ENCODE results near the gene LRP5. TPM values are rescaled to one million over a fixed set of nuclear protein-coding genes. Genes with fewer than 3 reads are reported as not detected.
A peak's percentile ranks its signal among the peaks of the same experiment; 100 is the strongest.
"Not testable (repeated sequence)": the region's sequence is repeated elsewhere in the genome, so short reads cannot be mapped to it uniquely, and the experiment has no call there.

Gene LRP5
- total RNA-seq, 1 experiment from 2014 or later = 129 TPM

GRCh38 chr11:68282861-68283230 is 29.5 kb upstream of the LRP5 start:
- Histone ChIP-seq H2AFZ (no peak overlapping the region), H3K4me3 (no peak overlapping the region), H3F3A (ENCODE audit: insufficient read depth, low read depth) (no peaks in the 10 kb centered on the region), H3K36me3 (ENCODE audit: low read depth) (no peaks in the 10 kb centered on the region), H4K20me1 (ENCODE audit: insufficient read depth) (no peaks in the 10 kb centered on the region), H3K27me3 (ENCODE audit: insufficient read depth, low read depth) (no peaks in the 10 kb centered on the region; the same call in 1 of the 2 replicates), H3K27ac (no peak overlapping the region), H3K9me2 (ENCODE audit: insufficient read depth) (no peaks in the 10 kb centered on the region), H3K4me1 (replicated peaks; ENCODE audit: insufficient read depth) (no peaks in the 10 kb centered on the region), H3K4me2 (no peak overlapping the region), H3K9me3 (ENCODE audit: insufficient read depth, low read depth) (no peaks in the 10 kb centered on the region), H3K79me2 (ENCODE audit: low read depth) (no peaks in the 10 kb centered on the region)
- TF ChIP-seq CTCF (conservative IDR thresholded peaks at IDR 0.05) = no peak
- TF ChIP-seq EZH2 (IDR thresholded peaks at IDR 0.05; ENCODE audit: low read depth) = no peak
- DNase-seq = no peak
- intact Hi-C loops (cut with micrococcal nuclease; ENCODE audit: unreplicated experiment) = no loop called here
- ChIA-PET POLR2A (ENCODE audit: unreplicated experiment) (no interaction called here), CTCF (no interaction called here)
- BruUV-seq (replicated peaks) = no TSS peak

DNA sequence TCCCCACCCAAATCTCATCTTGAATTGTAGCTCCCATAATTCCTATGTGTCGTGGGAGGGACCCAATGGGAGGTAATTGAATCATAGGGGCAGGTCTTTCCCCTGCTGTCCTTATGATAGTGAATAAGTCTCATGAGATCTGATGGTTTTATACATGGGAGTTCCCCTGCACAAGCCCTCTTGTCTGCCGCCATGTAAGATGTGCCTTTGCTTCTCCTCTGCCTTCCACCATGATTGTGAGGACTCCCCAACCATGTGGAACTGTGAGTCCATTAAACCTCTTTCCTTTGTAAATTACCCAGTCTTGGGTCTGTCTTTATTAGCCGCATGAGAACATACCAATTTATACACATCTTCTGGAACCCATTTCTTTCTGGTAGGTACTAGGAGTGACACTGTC is 27.8 kb upstream of the LRP5 start:
- H3K79me2 ChIP-seq (ENCODE audit: low read depth); H3K4me2 ChIP-seq; H3K36me3 ChIP-seq (ENCODE audit: low read depth); H3K27me3 ChIP-seq (ENCODE audit: insufficient read depth, low read depth); BruUV-seq (replicated peaks); H2AFZ ChIP-seq; H3K4me3 ChIP-seq; intact Hi-C loops (cut with micrococcal nuclease; ENCODE audit: unreplicated experiment); H3K4me1 ChIP-seq (replicated peaks; ENCODE audit: insufficient read depth); H3K27ac ChIP-seq; H4K20me1 ChIP-seq (ENCODE audit: insufficient read depth); DNase-seq; H3K9me2 ChIP-seq (ENCODE audit: insufficient read depth); H3F3A ChIP-seq (ENCODE audit: insufficient read depth, low read depth); H3K9me3 ChIP-seq (ENCODE audit: insufficient read depth, low read depth): not testable (repeated sequence)
- CTCF ChIA-PET = interaction anchor here (0.6 kb wide), 1 partner anchor 64 kb away, joined by 5 read pairs; no protein-coding TSS in a partner anchor
- POLR2A ChIA-PET (ENCODE audit: unreplicated experiment) = interaction anchor here (0.6 kb wide), 1 partner anchor 305 kb away, joined by 3 read pairs; no protein-coding TSS in a partner anchor

- no peaks in the 10 kb centered on the region for H3K4me1 ChIP-seq (replicated peaks; ENCODE audit: insufficient read depth)
- no peak for DNase-seq
- H3K36me3 ChIP-seq (ENCODE audit: low read depth) = no peaks in the 10 kb centered on the region
- no peaks in the 10 kb centered on the region for H4K20me1 ChIP-seq (ENCODE audit: insufficient read depth)
- no peaks in the 10 kb centered on the region for H3F3A ChIP-seq (ENCODE audit: insufficient read depth, low read depth)
- no peaks in the 10 kb centered on the region for H3K79me2 ChIP-seq (ENCODE audit: low read depth)
- ChIA-PET CTCF (interaction anchor here (0.6 kb wide), 2 partner anchors 15 to 27 kb away, joined by 3 to 4 read pairs; partner anchors contain the start of gene C11orf24), POLR2A (ENCODE audit: unreplicated experiment) (no interaction called here)
- no TSS peak for BruUV-seq (replicated peaks)
- intact Hi-C loops (cut with micrococcal nuclease; ENCODE audit: unreplicated experiment) = no loop called here
- no peaks in the 10 kb centered on the region for H3K9me2 ChIP-seq (ENCODE audit: insufficient read depth)
- no peak overlapping the region for H3K27ac ChIP-seq
- TF ChIP-seq EZH2 (IDR thresholded peaks at IDR 0.05; ENCODE audit: low read depth) (no peak), CTCF (conservative IDR thresholded peaks at IDR 0.05) (no peak)
- no peak overlapping the region for H2AFZ ChIP-seq
- peaks cover 3% of the 10 kb centered on the region; the same call in 1 of the 2 replicates for H3K9me3 ChIP-seq (ENCODE audit: insufficient read depth, low read depth)
- no peaks in the 10 kb centered on the region for H3K27me3 ChIP-seq (ENCODE audit: insufficient read depth, low read depth)
- no peak overlapping the region for H3K4me3 ChIP-seq
- H3K4me2 ChIP-seq = no peak overlapping the region
These were observed 25.0 kb upstream of the LRP5 start for GRCh38 chr11:68287419-68287818.

DNA sequence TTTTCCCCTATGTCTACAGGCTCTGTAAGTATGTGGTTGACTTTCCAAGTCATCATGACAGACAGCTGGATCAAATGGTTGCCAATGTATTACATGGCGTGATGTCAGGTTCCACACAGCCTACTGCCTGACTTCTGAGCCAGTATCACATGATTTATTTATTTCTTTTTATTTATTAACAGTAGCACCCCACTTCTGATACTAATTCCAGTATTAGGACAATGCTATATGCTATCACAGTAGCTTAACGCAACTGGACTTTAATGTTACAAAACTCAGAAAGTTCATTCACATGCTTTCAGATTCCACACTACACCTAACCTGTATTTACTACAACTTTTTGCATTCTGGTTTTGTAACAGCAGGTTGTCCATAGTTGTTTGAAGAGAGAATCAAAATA is 22.9 kb upstream of the LRP5 start:
- Histone ChIP-seq H3K27me3 (ENCODE audit: insufficient read depth, low read depth) (no peaks in the 10 kb centered on the region), H3K4me3 (no peak overlapping the region), H3F3A (ENCODE audit: insufficient read depth, low read depth) (0 out of 2 replicates have a peak, but pooled peaks cover 3% of the 10 kb centered on the region), H4K20me1 (ENCODE audit: insufficient read depth) (no peaks in the 10 kb centered on the region), H2AFZ (no peak overlapping the region), H3K79me2 (ENCODE audit: low read depth) (no peaks in the 10 kb centered on the region), H3K36me3 (ENCODE audit: low read depth) (no peaks in the 10 kb centered on the region), H3K27ac (no peak overlapping the region), H3K9me2 (ENCODE audit: insufficient read depth) (no peaks in the 10 kb centered on the region), H3K4me1 (replicated peaks; ENCODE audit: insufficient read depth) (no peaks in the 10 kb centered on the region), H3K9me3 (ENCODE audit: insufficient read depth, low read depth) (peaks cover 3% of the 10 kb centered on the region; the same call in 1 of the 2 replicates), H3K4me2 (no peak overlapping the region)
- POLR2A ChIA-PET (ENCODE audit: unreplicated experiment) = no interaction called here
- CTCF ChIA-PET = no interaction called here
- intact Hi-C loops (cut with micrococcal nuclease; ENCODE audit: unreplicated experiment) = no loop called here
- no peak for TF ChIP-seq EZH2 (IDR thresholded peaks at IDR 0.05; ENCODE audit: low read depth)
- no peak for TF ChIP-seq CTCF (conservative IDR thresholded peaks at IDR 0.05)
- BruUV-seq (replicated peaks) = no TSS peak
- DNase-seq = peak in 1 of 2 experiments; percentile 21
